GM12873 (cell line): Measurements from ENCODE around the gene GTF2A1.

Source experiments
- TF ChIP-seq, protein P1 (sequence below): IDR thresholded peaks from 2 replicates; pipeline ENCODE4 v1.5.1; 2012; ENCODE audit warnings: low read depth, mild to moderate bottlenecking, moderate library complexity, low read length, control low read depth; ENCODE audit not compliant: insufficient read depth; ENCODE audit errors: missing control alignments

GTF2A1 gene

DNA sequence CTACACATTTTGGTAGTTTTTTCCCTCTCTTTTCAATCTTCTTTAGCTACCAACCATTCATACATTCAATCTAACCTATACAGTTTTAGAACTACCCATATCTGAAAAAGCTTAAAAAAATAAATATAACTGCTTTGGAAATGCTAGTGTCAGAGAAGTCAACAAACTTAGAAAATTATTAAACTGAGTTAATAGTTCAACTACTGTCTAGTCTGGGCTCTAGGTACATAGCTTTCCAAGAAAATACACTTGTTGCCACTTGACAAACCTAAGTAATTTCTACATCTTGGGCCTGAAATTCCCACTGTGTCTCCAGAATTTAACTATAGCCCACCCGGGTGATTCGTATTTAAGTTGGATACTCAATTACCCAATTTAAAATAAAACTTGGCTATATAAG lies 22.1 kb downstream of the GTF2A1 start:
- TF ChIP-seq, protein P1, sequence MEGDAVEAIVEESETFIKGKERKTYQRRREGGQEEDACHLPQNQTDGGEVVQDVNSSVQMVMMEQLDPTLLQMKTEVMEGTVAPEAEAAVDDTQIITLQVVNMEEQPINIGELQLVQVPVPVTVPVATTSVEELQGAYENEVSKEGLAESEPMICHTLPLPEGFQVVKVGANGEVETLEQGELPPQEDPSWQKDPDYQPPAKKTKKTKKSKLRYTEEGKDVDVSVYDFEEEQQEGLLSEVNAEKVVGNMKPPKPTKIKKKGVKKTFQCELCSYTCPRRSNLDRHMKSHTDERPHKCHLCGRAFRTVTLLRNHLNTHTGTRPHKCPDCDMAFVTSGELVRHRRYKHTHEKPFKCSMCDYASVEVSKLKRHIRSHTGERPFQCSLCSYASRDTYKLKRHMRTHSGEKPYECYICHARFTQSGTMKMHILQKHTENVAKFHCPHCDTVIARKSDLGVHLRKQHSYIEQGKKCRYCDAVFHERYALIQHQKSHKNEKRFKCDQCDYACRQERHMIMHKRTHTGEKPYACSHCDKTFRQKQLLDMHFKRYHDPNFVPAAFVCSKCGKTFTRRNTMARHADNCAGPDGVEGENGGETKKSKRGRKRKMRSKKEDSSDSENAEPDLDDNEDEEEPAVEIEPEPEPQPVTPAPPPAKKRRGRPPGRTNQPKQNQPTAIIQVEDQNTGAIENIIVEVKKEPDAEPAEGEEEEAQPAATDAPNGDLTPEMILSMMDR = no peak

DNA sequence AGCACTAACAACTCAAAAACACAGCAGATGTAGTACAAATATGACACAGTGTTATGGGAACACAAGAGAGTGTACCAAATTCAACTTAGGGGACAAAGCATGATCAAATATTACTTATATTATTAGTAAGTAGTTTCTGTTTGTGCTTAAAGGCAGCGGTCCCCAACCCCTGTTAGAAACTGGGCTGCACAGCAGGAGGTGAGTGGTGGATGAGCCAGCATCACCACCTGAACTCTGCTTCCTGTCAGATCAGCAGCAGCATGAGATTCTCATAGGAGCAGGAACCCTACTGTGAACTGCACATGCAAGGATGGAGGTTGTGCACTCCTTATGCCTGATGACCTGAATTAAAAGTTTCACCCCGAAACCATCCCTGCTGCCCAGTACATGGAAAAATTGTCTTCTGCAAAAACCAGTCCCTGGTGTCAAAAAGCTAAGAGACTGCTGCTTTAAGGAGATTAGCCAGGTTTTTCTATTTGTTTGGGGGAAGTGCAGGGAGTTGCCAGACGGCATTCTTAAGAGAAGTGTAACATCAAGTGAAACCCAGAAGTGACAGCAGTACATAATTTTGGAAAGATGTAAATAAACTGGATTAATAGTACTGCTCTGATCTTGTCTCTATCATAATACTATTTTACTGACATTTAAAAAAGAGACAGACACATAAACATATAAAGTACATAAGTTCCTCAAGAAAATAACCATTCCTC lies 26.7 kb downstream of the GTF2A1 start:
- TF ChIP-seq, protein P1 = no peak

DNA sequence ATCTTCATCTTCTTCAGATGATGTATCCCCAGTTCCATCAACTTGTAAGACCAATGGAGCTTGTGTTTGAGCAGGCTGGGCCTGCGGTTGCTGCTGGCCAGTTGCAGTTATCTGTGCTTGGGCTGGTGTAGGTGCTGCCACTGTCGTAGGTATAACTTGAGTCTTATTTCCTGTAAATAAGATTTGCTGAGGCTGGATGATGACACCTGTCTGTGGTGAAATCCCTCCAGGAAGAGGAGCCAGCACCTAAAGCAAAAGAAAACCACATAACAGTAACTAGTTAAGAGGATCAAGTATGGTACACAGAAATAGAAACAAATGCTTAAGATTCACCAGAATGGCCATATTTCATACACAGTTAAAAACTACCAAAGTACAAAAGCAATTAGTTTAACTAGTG lies 28.2 kb downstream of the GTF2A1 start:
- TF ChIP-seq, protein P1 = no peak

- TF ChIP-seq, protein P1 = no peak
These were observed 32.8 kb downstream of the GTF2A1 start for GRCh38 chr14:81187832-81188522.

GRCh38 chr14:81179631-81180030 lies 41.1 kb downstream of the GTF2A1 start:
- TF ChIP-seq, protein P1 = no peak

DNA sequence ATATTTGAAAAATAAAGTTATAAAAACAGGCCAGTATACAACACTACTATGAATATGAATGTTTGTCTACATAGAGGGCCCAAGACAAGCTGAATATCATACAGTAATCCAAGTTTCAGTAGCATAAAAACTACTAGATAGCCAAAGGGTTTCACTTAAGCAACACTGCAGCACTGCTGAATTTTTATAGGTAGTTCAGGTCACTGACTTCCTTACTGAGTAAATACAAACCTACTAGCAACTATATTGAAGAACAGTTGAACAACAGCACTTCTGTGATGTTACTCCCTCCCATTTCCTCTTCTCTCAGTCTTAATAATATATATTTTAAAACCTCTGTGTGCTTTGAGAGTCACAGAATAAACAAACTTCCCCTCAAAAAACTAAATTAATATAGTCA lies 42.7 kb downstream of the GTF2A1 start:
- TF ChIP-seq, protein P1 = no peak

DNA sequence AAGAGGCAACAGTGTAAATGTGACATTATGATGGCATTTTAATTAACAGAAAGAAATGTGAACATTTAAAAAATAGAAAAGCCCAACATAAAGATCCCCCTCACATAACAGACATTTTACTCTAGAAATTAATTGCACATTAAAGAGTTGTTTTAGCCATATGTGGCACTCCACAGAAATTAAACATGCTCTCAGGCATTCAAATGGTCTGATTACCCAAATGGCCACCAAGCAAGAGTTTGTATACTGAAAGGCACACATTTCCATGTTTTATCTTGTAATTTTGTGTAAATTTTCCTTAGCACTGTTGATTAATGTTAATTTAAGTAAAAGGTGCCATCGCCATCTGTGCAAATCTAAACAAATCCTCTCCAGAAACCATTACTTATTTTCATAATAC lies 43.5 kb downstream of the GTF2A1 start:
- TF ChIP-seq, protein P1 = no peak
